HG03159 (cell line): Measurements from ENCODE around the gene SLC25A36.
A peak's percentile ranks its signal among the peaks of the same experiment; 100 is the strongest.

ENCODE experiments used
- ATAC-seq: cut with Tn5 transposase; IDR thresholded peaks from one replicate; pipeline ENCODE4 v1.9.1; 2021; ENCODE audit warnings: mild to moderate bottlenecking, moderate library complexity; ENCODE audit not compliant: unreplicated experiment

The SLC25A36 gene

GRCh38 chr3:140941434-140942220 lies at the start of gene SLC25A36:
Gene SLC25A36, plus strand, starts transcription at chr3:140941836. Its CDS starts 219 bp downstream, at chr3:140942055.
- ATAC-seq, result peak; percentile 95

DNA sequence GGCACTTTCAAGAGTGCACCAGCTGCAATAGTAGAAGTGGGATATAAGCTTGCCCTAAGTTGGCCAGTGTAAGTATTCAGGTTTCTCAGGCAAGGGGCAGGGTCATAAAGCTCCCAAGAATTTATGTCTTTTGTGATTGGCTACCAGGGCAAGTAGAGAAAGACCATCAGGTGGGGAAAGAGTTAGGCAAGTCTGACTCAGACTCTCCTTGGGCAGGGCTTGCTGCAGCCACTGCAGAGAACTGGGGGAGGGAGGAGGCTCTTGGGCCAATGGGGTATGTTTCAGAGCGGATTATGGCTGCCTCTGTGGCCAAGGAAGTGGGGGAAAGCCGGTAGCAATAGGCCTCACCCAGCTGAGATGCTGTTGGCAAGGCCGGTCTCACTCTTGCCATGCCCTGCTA lies 44.6 kb upstream of the SLC25A36 start:
- ATAC-seq, result no peak

- peak; percentile 68 for ATAC-seq
These were observed 43.1 kb upstream of the SLC25A36 start for GRCh38 chr3:140898340-140899180.

GRCh38 chr3:140899363-140899762 lies 42.3 kb upstream of the SLC25A36 start:
- no peak for ATAC-seq

DNA sequence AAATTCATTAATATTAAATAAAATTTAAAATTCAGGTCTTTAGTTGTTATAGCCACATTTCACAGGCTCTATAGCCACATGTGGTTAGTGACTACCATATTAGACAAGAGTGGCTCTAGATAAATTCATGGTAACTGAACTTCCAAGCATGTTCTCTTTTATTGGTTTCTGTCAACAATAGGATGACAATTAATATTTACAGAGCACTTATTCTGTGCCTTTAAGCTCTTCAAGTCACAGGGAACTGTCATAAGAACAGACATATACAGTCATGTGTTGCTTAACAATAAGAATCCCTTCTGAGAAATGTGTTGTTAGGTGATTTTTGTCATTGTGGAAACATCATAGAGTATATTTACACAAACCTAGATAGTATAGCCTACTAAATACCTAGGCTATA lies 38.8 kb upstream of the SLC25A36 start:
- no peak for ATAC-seq

DNA sequence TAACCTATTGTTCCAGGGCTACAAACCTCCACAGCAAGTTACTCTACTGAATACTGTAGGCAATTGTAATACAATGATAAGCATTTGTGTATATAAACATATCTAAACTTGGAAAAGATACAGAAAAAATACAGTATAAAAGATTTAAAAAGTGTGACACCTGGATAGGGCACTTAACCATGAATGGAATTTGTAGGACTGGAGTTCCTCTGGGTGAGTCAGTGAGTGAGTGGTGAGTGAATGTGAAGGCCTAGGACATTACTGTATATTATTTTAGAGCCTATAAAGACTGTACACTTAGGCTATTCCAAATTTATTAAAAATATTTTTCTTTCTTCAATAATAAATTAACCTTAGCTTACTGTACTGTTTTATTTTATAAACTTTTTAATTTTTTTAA lies 38.4 kb upstream of the SLC25A36 start:
- no peak for ATAC-seq

DNA sequence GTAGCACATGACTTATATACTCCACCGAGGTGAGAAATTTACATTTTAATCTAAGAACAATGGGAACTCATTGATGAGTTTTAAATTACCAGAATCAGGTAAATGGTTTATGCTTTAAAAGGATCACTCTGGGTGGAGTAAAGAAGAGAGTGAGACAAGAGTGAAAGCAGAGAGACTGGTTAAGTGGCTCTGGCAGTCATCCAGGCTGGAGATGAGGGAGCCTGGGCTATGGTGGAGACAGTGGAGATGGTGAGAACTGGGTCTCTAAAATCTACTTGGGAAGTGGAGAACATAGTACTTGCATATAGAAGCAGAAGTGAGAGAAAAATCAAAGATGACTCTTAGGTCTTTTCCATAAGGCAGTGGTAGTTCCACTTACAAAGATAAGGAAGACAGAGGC lies 37.1 kb upstream of the SLC25A36 start:
- no peak for ATAC-seq

DNA sequence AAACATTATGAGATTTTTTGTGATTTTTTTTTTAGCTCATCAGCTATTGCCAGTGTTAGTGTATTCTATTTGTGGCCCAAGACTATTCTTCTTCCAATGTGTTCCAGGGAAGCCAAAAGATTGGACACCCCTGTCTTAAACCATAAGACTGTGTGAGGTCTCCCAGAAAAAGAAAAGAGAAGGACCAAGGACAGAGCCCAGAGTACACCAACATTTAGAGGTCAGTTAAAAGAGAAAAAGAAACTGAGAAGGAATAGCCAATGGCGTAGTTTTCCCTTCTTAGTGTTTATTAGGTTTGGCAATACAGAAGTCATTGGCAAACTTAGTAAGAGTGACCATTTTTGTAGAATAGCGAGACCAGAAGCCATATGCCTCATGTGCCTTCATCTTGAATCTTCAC lies 36.1 kb upstream of the SLC25A36 start:
- ATAC-seq, result no peak

GRCh38 chr3:140906785-140907184 lies 34.9 kb upstream of the SLC25A36 start:
- ATAC-seq, result peak; percentile 67

- ATAC-seq, result no peak
These were observed 30.8 kb upstream of the SLC25A36 start for GRCh38 chr3:140910860-140911259.

GRCh38 chr3:140911822-140912221 lies 29.8 kb upstream of the SLC25A36 start:
- ATAC-seq, result no peak

GRCh38 chr3:140913728-140914127 lies 27.9 kb upstream of the SLC25A36 start:
- no peak for ATAC-seq

- no peak for ATAC-seq
These were observed 27.2 kb upstream of the SLC25A36 start for GRCh38 chr3:140914384-140914945.

GRCh38 chr3:140916603-140917002 lies 25.0 kb upstream of the SLC25A36 start:
- no peak for ATAC-seq

DNA sequence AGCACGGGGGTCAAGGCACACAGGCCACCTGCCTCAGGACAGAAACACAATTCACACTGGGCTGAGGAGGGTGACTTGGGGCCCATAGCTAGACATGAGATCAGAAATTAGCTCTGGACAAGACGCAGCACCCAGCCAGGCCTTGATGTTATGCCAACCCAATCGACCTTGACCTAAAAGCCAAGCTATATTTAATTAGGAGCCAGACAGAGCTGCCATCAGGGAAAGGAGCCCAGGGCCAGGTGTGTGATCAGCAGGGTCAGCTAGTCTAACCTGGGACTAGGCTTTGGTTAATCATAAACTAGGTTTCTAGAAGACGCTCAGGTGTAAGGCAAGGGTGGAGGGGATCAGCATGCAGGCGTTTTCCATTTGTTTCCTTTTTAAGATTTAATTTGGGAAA lies 23.9 kb upstream of the SLC25A36 start:
- no peak for ATAC-seq

- ATAC-seq, result no peak
These were observed 21.6 kb upstream of the SLC25A36 start for GRCh38 chr3:140920029-140920428.

- ATAC-seq, result peak; percentile 54
These were observed 19.0 kb upstream of the SLC25A36 start for GRCh38 chr3:140922634-140923033.

- ATAC-seq, result no peak
These were observed 17.4 kb upstream of the SLC25A36 start for GRCh38 chr3:140924097-140924873.

GRCh38 chr3:140927279-140928069 lies 14.2 kb upstream of the SLC25A36 start:
- ATAC-seq, result no peak

- ATAC-seq, result no peak
These were observed 12.2 kb upstream of the SLC25A36 start for GRCh38 chr3:140929446-140929845.
